MM.1S (cell line): ENCODE data around the gene MICALL2.

Experiments
- DNase-seq: peaks from one replicate; pipeline ENCODE4 v3.0.0-alpha.2; 2015
- H2AFZ ChIP-seq: fragments of 300-600 bp; sonication (generic); 2 replicates; pipeline ENCODE4 v1.6.0; 2016; ENCODE audit warnings: antibody characterized with exemption, low read length
- H3F3A ChIP-seq: fragments of 300-600 bp; sonication (generic); 2 replicates; pipeline ENCODE4 v1.6.1; 2016; ENCODE audit warnings: mild to moderate bottlenecking, antibody characterized with exemption, low read length, moderate library complexity, mixed read lengths; ENCODE audit not compliant: insufficient read depth
- H3K27ac ChIP-seq: fragments of 300-600 bp; sonication (generic); 2 replicates; pipeline ENCODE4 v1.5.1; 2016; ENCODE audit warnings: mild to moderate bottlenecking, low read length
- H3K27me3 ChIP-seq: fragments of 300-600 bp; sonication (generic); replicated peaks from 2 replicates; pipeline ENCODE4 v1.6.0; 2016; ENCODE audit warnings: low read length; ENCODE audit not compliant: insufficient read depth
- H3K36me3 ChIP-seq: fragments of 300-600 bp; sonication (generic); replicated peaks from 2 replicates; pipeline ENCODE4 v1.6.1; 2016; ENCODE audit warnings: mild to moderate bottlenecking, low read length, mixed read lengths; ENCODE audit not compliant: insufficient read depth
- H3K4me1 ChIP-seq: fragments of 300-600 bp; sonication (generic); 2 replicates; pipeline ENCODE4 v1.6.1; 2016; ENCODE audit warnings: low read length, mixed read lengths
- H3K4me2 ChIP-seq: fragments of 300-600 bp; sonication (generic); 2 replicates; pipeline ENCODE4 v1.6.0; 2016; ENCODE audit warnings: low read depth, low read length
- H3K4me3 ChIP-seq: fragments of 300-600 bp; sonication (generic); 2 replicates; pipeline ENCODE4 v1.5.1; 2016; ENCODE audit warnings: low read length, mixed read lengths
- H3K79me2 ChIP-seq: fragments of 300-600 bp; sonication (generic); 2 replicates; pipeline ENCODE4 v1.6.1; 2016; ENCODE audit warnings: mixed run types, low read length, mixed read lengths
- H3K9ac ChIP-seq: fragments of 300-600 bp; sonication (generic); 2 replicates; pipeline ENCODE4 v1.6.1; 2016; ENCODE audit warnings: low read length, mixed read lengths
- H3K9me2 ChIP-seq: fragments of 300-600 bp; sonication (generic); replicated peaks from 2 replicates; pipeline ENCODE4 v1.6.1; 2016; ENCODE audit warnings: mild to moderate bottlenecking, low read length, mixed read lengths; ENCODE audit not compliant: insufficient read depth
- H3K9me3 ChIP-seq: fragments of 300-600 bp; sonication (generic); replicated peaks from 2 replicates; pipeline ENCODE4 v1.6.1; 2016; ENCODE audit warnings: mild to moderate bottlenecking, low read length, mixed read lengths; ENCODE audit not compliant: insufficient read depth
- H4K20me1 ChIP-seq: fragments of 300-600 bp; sonication (generic); 2 replicates; pipeline ENCODE4 v1.6.1; 2016; ENCODE audit warnings: mild to moderate bottlenecking, low read length, moderate library complexity, mixed read lengths; ENCODE audit not compliant: insufficient read depth
- EZH2 ChIP-seq: fragments of 300-600 bp; sonication (generic); optimal IDR thresholded peaks from 2 replicates; pipeline ENCODE3; 2017; ENCODE audit warnings: low read depth, mild to moderate bottlenecking, antibody characterized with exemption, low read length, mixed read lengths
- EZH2phosphoT487 ChIP-seq: fragments of 300-600 bp; sonication (generic); IDR thresholded peaks from 2 replicates; pipeline ENCODE4 v1.6.1; 2018; ENCODE audit warnings: antibody characterized with exemption, low read length
- TF ChIP-seq, protein P1 (sequence below): fragments of 300-600 bp; sonication (generic); IDR thresholded peaks from 2 replicates; pipeline ENCODE4 v1.5.1; 2016; ENCODE audit warnings: antibody characterized with exemption, low read length, mixed read lengths

MICALL2 gene

DNA sequence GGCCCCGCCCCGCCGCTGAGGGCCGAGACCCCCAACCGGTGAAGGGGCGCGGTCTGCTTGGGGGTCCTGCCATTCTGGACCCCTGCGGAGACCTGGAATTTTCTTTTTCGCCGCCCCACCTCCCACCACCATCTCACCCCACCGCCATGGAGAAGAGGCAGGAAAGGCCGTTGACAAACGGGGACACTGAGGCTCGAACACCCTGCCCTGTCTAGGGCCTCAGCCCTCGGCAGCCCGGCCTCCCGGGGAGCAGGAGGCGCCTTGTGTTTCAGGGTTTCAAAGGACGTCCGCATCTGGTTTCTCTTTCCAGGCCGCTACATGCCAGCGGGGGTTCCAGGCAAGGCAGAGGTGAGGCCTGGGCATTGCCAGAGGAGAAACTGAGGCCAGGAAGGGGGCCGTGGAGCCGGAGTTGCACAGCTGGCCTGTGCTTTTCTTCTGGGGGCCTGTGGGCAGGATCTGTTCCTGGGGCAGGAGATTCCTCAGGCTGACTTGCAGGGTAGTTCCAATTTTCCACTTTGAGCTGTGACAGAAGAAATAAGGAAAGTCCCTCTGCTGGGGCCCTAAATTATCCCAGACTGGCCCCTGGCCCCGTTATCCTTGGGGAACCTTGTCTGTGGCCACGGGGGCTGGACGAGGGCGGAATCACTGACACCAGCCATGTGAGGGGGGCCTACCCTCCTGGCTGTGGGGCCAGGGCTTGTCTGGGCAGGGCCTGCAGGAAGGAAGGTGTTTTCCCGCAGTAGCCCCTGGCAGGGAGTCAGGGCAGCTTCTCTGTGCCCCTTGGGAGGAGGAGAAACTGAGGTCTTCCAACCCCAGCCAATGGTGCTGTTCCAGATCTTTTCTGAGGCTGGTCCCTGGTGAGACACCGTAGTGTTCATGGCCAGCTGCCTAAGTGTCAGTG, 900 bp upstream of the MICALL2 start:
- DNase-seq, result peak; percentile 29
- no peaks in the 10 kb centered on the region for H3K9me3 ChIP-seq
- no peaks in the 10 kb centered on the region for H4K20me1 ChIP-seq
- peak overlapping the region; percentile 62 for H3K9ac ChIP-seq
- H3K36me3 ChIP-seq, result no peaks in the 10 kb centered on the region
- H3K27ac ChIP-seq, result no peak overlapping the region
- H3K9me2 ChIP-seq, result no peaks in the 10 kb centered on the region
- H2AFZ ChIP-seq, result peak overlapping the region; percentile 85
- no peaks in the 10 kb centered on the region for H3K27me3 ChIP-seq
- H3K79me2 ChIP-seq, result peaks cover 8% of the 10 kb centered on the region
- H3K4me3 ChIP-seq, result peak overlapping the region; percentile 73
- 0 out of 2 replicates have a peak, but pooled peaks cover 7% of the 10 kb centered on the region for H3F3A ChIP-seq
- TF ChIP-seq EZH2phosphoT487, result no peak
- TF ChIP-seq, protein P1, sequence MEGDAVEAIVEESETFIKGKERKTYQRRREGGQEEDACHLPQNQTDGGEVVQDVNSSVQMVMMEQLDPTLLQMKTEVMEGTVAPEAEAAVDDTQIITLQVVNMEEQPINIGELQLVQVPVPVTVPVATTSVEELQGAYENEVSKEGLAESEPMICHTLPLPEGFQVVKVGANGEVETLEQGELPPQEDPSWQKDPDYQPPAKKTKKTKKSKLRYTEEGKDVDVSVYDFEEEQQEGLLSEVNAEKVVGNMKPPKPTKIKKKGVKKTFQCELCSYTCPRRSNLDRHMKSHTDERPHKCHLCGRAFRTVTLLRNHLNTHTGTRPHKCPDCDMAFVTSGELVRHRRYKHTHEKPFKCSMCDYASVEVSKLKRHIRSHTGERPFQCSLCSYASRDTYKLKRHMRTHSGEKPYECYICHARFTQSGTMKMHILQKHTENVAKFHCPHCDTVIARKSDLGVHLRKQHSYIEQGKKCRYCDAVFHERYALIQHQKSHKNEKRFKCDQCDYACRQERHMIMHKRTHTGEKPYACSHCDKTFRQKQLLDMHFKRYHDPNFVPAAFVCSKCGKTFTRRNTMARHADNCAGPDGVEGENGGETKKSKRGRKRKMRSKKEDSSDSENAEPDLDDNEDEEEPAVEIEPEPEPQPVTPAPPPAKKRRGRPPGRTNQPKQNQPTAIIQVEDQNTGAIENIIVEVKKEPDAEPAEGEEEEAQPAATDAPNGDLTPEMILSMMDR, result no peak
- no peak for TF ChIP-seq EZH2
- H3K4me2 ChIP-seq, result peak overlapping the region; percentile 87
- H3K4me1 ChIP-seq, result peaks cover 19% of the 10 kb centered on the region; the same call in 1 of the 2 replicates

DNA sequence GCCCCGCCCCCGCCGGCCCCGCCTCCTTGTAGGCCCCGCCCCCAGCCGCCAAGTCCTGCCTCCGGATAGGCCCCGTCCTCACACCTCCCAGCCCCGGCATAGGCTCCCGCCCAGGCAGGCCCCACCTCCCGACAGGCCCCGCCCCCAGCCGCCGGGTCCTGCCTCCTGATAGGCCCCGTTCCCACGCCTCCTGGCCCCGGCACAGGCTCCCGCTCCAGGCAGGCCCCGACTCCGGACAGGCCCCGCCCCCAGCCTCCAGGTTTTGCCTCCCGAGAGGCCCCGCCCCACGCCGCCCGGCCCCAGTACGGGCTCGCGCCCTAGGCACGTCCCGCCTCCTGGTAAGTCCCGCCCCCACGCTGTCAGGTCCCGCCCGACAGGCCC, 232 bp upstream of the MICALL2 start:
- no peak overlapping the region for H3K27ac ChIP-seq
- H3K4me1 ChIP-seq, result peaks cover 24% of the 10 kb centered on the region; the same call in 1 of the 2 replicates

DNA sequence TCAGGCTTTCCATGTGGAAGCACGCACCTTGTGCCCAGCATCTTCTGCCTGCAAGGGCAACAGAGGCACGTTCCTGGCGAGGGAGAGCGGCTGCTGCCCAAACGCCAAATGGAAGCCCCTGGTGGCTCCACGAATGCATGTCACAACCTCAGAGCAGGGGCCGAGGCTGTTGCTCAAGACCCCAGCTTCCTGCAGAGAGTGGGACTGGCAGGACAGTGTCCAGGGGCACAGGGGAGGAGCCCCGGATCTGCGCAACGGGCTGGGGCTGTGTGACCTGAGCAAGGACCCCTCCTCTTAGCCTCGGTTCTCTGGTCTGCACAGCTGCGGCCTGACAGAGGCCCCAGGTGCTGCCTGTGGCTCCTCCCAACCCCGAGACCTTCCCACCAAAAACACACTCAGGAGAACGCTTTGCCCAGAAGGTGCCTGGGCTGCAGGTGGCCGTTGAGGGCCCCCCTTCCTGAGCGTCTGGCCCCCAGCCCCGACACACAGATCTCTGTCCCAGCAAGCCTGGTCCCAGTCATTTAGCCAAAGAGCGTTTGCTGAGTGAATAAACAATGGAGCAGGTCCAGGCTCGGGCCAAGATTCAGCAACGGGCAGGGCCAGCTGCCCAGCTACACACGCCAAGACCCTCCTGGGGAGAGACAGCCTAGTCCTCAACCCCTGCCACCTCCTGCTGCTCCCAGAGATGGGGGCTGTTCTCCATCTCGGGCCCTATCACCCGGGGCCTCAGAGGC, 1.2 kb downstream of the MICALL2 start:
- no peak overlapping the region for H3K27ac ChIP-seq
- no peak overlapping the region for H2AFZ ChIP-seq
- peak overlapping the region; percentile 97 for H3K4me2 ChIP-seq
- H3F3A ChIP-seq, result peaks cover 11% of the 10 kb centered on the region; the same call in 1 of the 2 replicates
- no peaks in the 10 kb centered on the region for H4K20me1 ChIP-seq
- H3K9me3 ChIP-seq, result no peaks in the 10 kb centered on the region
- TF ChIP-seq, protein P1, result no peak
- no peak for TF ChIP-seq EZH2phosphoT487
- no peak for TF ChIP-seq EZH2
- no peaks in the 10 kb centered on the region for H3K36me3 ChIP-seq
- DNase-seq, result no peak
- H3K9ac ChIP-seq, result peak overlapping the region; percentile 60; the same call in 1 of the 2 replicates
- peaks cover 24% of the 10 kb centered on the region; the same call in 1 of the 2 replicates for H3K4me1 ChIP-seq
- H3K9me2 ChIP-seq, result no peaks in the 10 kb centered on the region
- peaks cover 8% of the 10 kb centered on the region for H3K79me2 ChIP-seq
- no peaks in the 10 kb centered on the region for H3K27me3 ChIP-seq
- peak overlapping the region; percentile 68 for H3K4me3 ChIP-seq

More for the DNA sequence above, 232 bp upstream of the MICALL2 start:
- H3F3A ChIP-seq, result peaks cover 11% of the 10 kb centered on the region; the same call in 1 of the 2 replicates
- H3K36me3 ChIP-seq, result no peaks in the 10 kb centered on the region
- no peaks in the 10 kb centered on the region for H4K20me1 ChIP-seq
- H3K9me3 ChIP-seq, result no peaks in the 10 kb centered on the region
- no peaks in the 10 kb centered on the region for H3K9me2 ChIP-seq
- H3K4me3 ChIP-seq, result peak overlapping the region; percentile 73
- H2AFZ ChIP-seq, result no peak overlapping the region
- H3K9ac ChIP-seq, result no peak overlapping the region; the same call in 1 of the 2 replicates
- no peak for TF ChIP-seq EZH2
- TF ChIP-seq EZH2phosphoT487, result no peak
- TF ChIP-seq, protein P1, result no peak
- H3K4me2 ChIP-seq, result peak overlapping the region; percentile 97; the same call in 1 of the 2 replicates
- H3K27me3 ChIP-seq, result no peaks in the 10 kb centered on the region
- peak; percentile 98 for DNase-seq
- peaks cover 8% of the 10 kb centered on the region for H3K79me2 ChIP-seq
